Activated T-cell treated with anti-CD3 and anti-CD28 coated beads, Interleukin-2, amount 50 U/mL, for 24 hours (primary cell): Measurements from ENCODE around the gene ASPRV1.

Source experiments
- DNase-seq: peaks from one replicate; pipeline ENCODE4 v3.0.0-alpha.2; 2020
- H3K27ac Mint-ChIP-seq: 2 replicates; pipeline ENCODE4 v1.8.0; 2020; ENCODE audit warnings: mild to moderate bottlenecking, mixed read lengths
- H3K27me3 Mint-ChIP-seq: 2 replicates; pipeline ENCODE4 v1.8.0; 2020; ENCODE audit warnings: mixed read lengths
- H3K36me3 Mint-ChIP-seq: 2 replicates; pipeline ENCODE4 v1.8.0; 2020; ENCODE audit warnings: low read depth, mixed read lengths
- H3K4me1 Mint-ChIP-seq: 2 replicates; pipeline ENCODE4 v1.8.0; 2020; ENCODE audit warnings: low read depth, mixed read lengths
- H3K4me3 Mint-ChIP-seq: 2 replicates; pipeline ENCODE4 v1.8.0; 2020; ENCODE audit warnings: mild to moderate bottlenecking, moderate library complexity, mixed read lengths
- H3K9me3 Mint-ChIP-seq: 2 replicates; pipeline ENCODE4 v1.8.0; 2020; ENCODE audit warnings: mixed read lengths

The ASPRV1 gene

DNA sequence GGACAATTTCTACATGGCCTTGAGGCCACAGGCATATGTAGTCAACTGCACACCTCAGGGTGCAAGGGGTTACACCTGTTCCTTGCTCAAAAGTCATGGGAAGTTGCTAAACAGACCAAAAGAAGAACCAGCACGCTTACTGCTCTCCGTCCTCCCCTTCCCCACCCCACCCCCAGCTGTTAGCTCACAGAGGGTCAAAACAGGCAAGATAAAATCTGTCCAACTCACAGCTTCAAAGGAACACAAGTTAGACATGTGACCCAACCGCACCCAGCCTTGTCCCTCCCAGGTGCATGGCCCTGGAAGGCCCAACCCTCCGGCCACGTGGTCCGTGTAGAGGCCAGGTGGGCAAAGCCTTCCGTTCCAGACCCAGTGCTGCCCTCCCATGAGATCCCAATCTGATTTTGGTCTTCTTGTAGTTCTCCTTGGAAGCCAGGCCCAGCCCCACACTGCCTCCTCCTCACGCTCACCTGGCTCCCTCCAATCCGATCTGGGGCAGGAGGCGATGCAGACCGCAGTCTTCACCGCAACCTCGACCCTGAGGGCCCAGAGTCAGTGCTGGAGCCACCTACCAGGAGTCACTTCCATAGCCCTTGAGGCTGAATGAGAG lies 14.5 kb upstream of the ASPRV1 start:
- no peak overlapping the region for H3K27ac Mint-ChIP-seq
- H3K9me3 Mint-ChIP-seq, result no peaks in the 10 kb centered on the region
- no peaks in the 10 kb centered on the region for H3K36me3 Mint-ChIP-seq
- peaks cover 7% of the 10 kb centered on the region for H3K4me1 Mint-ChIP-seq
- no peaks in the 10 kb centered on the region for H3K27me3 Mint-ChIP-seq
- no peak for DNase-seq
- H3K4me3 Mint-ChIP-seq, result no peak overlapping the region

DNA sequence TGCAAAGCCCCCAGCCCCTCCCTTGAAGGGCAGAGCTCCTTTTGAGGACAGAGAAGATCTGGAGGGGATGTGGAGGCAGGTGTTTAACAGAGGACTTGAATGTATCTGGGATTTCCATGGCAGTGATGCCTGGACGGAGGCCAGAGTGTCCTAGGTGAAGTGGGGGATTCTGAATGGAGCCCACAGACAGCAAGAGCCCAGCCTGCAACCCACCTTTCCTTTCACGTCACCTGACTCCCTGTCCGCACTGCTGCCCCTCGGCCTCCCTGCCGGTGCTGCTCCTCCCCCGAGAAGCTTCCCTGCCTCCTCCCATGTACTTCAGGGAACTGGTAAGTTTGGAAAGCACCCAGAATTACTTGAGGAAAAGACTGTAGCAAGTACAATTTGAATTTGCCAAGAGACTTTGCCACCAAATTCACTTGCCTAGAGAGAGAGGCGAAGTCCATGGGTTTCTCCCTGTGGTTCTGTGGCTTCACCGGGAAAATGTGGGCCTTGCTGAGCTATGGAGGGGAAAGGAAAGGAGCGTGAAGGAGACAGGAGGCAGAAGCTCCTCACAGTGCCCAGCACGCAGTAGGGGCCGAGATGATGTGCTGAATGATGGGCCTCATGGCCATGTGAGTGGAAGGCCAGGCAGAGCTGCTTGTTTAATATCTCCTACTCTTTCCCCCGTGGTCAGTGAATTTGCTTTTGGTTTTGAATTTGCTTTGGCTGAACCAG lies 13.9 kb upstream of the ASPRV1 start:
- Mint-ChIP-seq H3K9me3 (no peaks in the 10 kb centered on the region), H3K27me3 (no peaks in the 10 kb centered on the region), H3K4me3 (no peak overlapping the region), H3K27ac (no peak overlapping the region), H3K36me3 (no peaks in the 10 kb centered on the region), H3K4me1 (peaks cover 7% of the 10 kb centered on the region)
- DNase-seq, result no peak

DNA sequence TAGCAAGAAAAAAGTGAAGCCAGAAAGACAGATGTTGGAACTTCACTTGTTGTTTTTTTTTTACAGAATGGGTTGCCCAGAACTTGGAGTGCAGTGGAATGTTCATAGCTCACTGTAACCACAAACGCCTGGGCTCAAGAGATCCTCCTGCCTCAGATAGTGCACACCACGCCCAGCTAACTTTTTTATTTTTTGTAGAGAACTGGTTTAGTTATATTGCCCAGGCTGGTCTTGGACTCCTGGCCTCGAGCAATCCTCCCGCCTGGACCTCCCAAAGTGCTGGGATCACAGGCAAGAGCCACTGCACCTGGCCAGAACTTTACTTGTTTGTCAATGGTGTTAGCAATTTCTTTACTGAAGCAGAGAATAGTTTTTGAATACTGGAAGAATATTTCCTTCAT lies 11.9 kb upstream of the ASPRV1 start:
- no peak for DNase-seq
- Mint-ChIP-seq H3K27ac (no peak overlapping the region), H3K36me3 (no peaks in the 10 kb centered on the region), H3K9me3 (no peaks in the 10 kb centered on the region), H3K4me3 (no peak overlapping the region), H3K27me3 (no peaks in the 10 kb centered on the region), H3K4me1 (peaks cover 7% of the 10 kb centered on the region)

DNA sequence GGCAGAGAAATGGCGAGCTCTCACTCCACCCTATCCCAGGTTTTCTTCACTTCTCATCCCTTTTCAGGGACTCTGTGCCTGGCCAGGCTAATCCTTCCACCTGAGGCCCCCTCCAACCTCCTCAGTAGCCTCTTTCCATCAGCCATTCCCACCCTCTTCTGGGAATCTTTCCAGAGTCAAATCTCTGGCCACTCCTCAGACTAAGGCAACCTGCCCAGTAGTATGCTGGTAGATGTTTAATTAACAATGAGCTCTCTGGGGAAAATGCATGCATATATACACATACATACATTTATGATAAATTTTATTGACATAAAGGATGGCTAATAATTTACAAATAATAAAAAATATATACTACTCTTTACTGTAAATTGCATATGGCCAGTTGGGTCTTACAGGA lies 11.4 kb upstream of the ASPRV1 start:
- no peak for DNase-seq
- no peak overlapping the region for H3K27ac Mint-ChIP-seq
- H3K4me3 Mint-ChIP-seq, result no peak overlapping the region
- H3K36me3 Mint-ChIP-seq, result no peaks in the 10 kb centered on the region
- H3K4me1 Mint-ChIP-seq, result peaks cover 7% of the 10 kb centered on the region
- H3K9me3 Mint-ChIP-seq, result no peaks in the 10 kb centered on the region
- no peaks in the 10 kb centered on the region for H3K27me3 Mint-ChIP-seq

DNA sequence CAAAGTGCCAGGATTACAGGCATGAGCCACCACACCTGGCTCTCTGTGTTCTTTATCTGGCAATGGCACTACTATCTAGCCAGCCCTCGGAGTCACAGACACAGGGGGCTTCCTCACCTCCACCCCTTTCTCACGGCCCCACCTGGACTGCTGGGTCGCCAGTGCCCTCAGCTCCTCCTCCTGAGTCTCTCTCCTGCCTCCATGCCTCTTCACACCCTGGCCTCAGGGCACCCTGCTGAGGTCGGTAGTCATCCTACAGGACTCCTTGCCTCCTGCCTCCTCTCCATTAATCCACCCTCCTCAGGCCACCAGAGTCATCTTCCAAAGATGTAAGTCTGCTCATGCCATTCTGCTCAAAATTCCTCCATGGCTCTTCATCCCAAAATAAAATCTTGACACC lies 8.6 kb upstream of the ASPRV1 start:
- H3K9me3 Mint-ChIP-seq, result no peaks in the 10 kb centered on the region
- no peak overlapping the region for H3K4me3 Mint-ChIP-seq
- no peak for DNase-seq
- no peaks in the 10 kb centered on the region for H3K27me3 Mint-ChIP-seq
- H3K4me1 Mint-ChIP-seq, result no peaks in the 10 kb centered on the region
- H3K27ac Mint-ChIP-seq, result no peak overlapping the region
- no peaks in the 10 kb centered on the region for H3K36me3 Mint-ChIP-seq

DNA sequence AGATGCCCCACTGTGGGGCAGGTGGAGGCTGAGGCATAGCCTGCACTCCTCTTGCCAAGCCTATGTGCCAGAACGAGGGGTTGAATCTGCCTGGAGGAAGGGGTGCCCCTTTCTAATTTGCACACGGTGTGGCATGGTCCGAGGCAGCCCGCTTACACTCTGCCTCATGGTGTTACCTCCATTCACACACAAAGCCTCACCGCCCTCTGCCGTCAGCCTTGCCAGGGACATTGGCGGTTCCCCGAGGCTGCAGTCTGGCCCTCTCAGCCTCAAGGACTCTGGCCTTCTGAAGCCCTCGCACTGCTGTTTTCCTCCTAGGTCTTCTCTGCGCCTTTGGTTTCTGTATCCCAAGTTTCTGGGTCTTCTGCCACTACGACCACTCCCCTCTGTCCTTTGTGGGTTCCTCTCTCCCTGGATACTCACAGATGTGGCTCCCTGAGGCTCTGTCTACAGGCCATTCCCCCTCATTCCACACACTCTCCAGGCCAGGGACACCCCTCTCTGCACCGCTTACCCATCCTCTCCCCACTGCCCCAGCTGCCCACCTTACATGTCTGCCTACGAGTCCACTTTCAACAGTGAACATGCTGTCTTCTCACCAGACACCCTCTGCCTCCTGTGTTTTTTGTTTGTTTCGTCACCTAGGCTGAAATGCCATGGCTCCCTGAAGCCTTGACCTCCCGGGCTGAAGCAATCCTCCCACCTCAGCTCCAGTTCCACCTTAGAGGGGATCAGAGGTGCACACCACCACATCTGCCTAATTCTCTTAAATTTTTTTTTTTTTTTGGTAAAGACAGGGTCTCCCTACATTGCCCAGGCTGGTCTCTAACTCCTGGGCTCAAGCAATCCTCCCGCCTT lies 7.9 kb upstream of the ASPRV1 start:
- no peak overlapping the region for H3K4me3 Mint-ChIP-seq
- no peaks in the 10 kb centered on the region for H3K36me3 Mint-ChIP-seq
- DNase-seq, result no peak
- H3K27me3 Mint-ChIP-seq, result no peaks in the 10 kb centered on the region
- H3K4me1 Mint-ChIP-seq, result peaks cover 2% of the 10 kb centered on the region
- H3K27ac Mint-ChIP-seq, result no peak overlapping the region
- H3K9me3 Mint-ChIP-seq, result no peaks in the 10 kb centered on the region

DNA sequence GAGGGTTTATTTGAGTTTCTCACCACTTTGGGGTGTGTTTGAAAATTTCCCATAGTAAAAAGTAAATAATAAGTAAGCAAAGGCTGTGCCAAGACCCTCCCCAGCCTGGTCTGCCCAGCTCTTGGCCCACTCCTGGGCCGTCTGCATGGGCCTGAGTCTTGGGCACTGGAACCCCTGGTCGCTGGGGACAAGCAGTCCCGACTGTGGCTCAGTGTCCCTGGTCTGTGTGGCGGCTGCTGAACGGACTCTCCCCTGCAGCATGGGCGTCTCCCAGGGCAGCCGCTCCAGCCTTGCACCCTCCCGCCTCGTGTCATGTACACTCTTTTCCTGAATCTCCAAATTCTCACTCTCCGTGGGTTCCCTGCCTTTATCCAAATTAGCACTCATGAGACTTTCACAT lies 7.2 kb upstream of the ASPRV1 start:
- no peak for DNase-seq
- Mint-ChIP-seq H3K4me3 (no peak overlapping the region), H3K27me3 (no peaks in the 10 kb centered on the region), H3K36me3 (no peaks in the 10 kb centered on the region), H3K9me3 (no peaks in the 10 kb centered on the region), H3K27ac (no peak overlapping the region), H3K4me1 (peaks cover 2% of the 10 kb centered on the region)

DNA sequence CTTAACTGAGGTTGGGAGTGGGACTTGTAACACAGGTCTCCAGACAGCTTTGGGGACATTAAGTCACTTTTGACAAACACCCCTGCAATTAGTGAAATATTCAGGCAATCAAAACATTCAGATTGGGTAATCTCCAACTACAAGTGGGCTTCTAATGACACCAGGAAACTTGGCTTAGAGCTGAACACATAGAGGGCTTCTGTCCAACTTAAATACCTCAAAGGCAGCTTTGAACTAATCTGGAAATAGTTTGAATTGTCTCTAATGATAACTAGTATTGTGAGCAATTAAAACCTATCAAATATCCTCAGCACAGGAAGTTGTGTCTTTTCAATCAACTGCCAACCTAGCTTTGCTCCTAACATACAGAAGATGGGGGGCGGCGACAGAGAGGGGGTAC lies 5.1 kb upstream of the ASPRV1 start:
- Mint-ChIP-seq H3K4me3 (no peak overlapping the region), H3K36me3 (no peaks in the 10 kb centered on the region), H3K4me1 (peaks cover 2% of the 10 kb centered on the region), H3K27ac (no peak overlapping the region), H3K9me3 (no peaks in the 10 kb centered on the region), H3K27me3 (no peaks in the 10 kb centered on the region)
- DNase-seq, result no peak

DNA sequence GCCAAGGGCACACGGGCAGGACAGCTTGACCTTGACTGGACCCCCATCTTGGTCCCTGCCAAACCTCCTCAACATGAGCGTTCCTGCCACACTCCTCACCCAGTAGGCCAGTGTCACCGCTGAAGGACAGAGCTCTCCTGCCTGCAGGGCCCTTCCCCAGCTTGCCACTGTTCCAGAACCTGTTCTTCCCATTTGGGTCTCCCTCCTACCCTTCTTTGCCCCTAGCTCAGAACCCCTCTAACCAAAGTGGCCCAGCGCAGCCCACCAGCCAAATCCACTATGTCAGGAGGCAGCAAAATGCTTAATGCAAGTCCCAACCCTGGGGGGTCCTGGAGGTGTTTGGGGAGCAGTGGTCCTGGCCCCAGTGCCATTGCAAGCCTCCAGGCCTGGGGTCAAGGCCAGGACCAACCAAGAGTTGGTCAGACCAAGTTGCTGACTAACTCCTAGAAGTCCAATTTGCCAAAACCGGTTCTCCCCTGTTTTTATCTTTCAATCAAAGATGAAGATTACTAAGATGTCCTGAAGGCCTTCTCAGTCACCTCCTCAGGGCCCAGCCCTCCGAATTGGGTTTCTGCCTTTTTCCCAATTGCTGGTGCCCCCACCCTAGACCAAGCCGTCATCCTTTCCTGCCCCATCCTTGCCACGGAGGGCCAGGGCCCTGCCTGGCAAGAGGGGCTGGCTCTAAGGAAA lies 4.5 kb upstream of the ASPRV1 start:
- Mint-ChIP-seq H3K27me3 (no peaks in the 10 kb centered on the region), H3K4me1 (peaks cover 2% of the 10 kb centered on the region), H3K4me3 (no peak overlapping the region), H3K36me3 (no peaks in the 10 kb centered on the region), H3K27ac (no peak overlapping the region), H3K9me3 (no peaks in the 10 kb centered on the region)
- DNase-seq, result no peak

DNA sequence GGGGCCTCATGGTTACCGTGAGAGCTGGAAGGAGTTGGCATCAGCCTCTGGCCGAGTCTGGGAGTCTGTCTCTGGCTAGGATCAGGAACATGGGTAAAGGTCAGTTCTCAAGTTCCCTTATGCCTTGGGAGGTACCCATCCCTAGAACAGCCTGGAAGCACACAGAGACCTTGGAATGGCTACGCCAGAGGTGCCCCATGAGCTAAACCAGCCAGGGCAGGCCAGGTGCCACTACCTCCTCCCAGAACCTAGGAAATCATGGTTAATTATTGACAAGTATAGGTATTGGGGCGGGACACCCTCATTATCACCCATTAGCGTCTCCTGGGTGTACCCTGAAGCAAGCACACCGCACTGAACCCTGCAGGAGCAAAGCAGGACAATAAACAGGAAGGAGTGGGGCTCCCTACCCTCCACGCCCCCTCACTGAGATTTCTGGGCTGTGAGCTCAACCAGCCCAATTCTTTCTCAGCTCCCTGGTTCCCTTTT lies 3.0 kb upstream of the ASPRV1 start:
- no peaks in the 10 kb centered on the region for H3K36me3 Mint-ChIP-seq
- no peaks in the 10 kb centered on the region for H3K27me3 Mint-ChIP-seq
- DNase-seq, result no peak
- no peak overlapping the region for H3K27ac Mint-ChIP-seq
- H3K4me1 Mint-ChIP-seq, result peaks cover 2% of the 10 kb centered on the region
- no peak overlapping the region for H3K4me3 Mint-ChIP-seq
- no peaks in the 10 kb centered on the region for H3K9me3 Mint-ChIP-seq

DNA sequence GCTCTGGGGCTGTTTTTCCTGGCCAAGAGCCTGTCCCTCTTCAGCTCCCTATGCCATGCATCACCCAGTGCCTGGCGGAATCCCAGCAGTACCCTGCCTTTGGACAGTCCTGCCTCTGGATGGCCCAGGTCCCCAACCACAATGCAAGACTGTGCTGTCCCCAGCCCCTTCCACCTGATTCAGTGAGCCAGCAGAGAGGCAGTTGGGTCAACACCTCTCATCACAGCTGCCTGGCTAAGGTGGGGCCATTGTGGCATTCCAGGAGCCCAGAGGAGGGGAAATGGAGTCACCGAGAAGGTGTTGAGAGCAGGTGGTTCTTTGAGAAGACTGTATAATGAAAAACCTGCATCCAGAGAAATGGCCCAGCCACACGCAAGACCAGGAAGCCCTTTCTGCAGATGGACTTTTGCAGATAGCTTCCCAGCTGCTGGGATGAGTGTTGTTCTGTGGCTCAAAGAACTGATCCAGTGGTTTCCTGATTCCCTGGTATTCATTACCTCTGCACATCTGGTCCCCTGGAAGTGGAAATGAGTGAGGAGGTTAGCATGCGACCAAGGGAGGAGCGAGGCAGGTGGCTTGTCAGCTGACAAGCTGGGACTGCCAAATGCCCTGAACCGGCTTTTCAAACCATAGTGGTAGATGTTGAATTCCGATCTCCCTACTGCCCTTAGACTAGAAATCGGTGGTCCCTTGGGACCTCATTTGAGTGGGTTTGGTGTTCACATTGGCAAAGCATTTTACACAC lies 1.7 kb upstream of the ASPRV1 start:
- Mint-ChIP-seq H3K27ac (no peak overlapping the region), H3K27me3 (no peaks in the 10 kb centered on the region)

DNA sequence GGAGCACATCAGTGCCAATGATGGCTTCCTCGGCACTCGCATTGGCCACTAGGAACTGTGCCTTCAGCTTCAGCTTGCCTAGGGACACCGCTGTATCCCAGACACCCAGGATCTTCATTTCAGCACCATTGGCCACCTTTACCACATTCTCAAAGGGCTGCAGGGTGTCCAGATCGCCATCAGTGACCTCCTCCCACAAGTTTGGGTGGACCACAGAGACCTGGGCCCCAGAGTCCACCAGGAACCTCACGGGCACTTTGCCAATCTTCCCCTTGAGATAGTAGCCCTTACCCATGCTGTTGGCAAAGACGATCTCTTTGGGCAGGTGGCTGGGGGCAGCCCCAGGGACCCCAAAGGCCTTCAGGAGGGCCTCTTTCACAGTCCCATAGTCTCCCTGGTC lies 610 bp downstream of the ASPRV1 start:
- Mint-ChIP-seq H3K36me3 (no peaks in the 10 kb centered on the region), H3K4me1 (peaks cover 4% of the 10 kb centered on the region), H3K9me3 (no peaks in the 10 kb centered on the region), H3K4me3 (no peak overlapping the region), H3K27ac (no peak overlapping the region), H3K27me3 (no peaks in the 10 kb centered on the region)
- DNase-seq, result peak; percentile 15

More for the DNA sequence above, 1.7 kb upstream of the ASPRV1 start:
- Mint-ChIP-seq H3K9me3 (no peaks in the 10 kb centered on the region), H3K4me1 (peaks cover 2% of the 10 kb centered on the region), H3K4me3 (no peak overlapping the region), H3K36me3 (no peaks in the 10 kb centered on the region)
- DNase-seq, result no peak

DNA sequence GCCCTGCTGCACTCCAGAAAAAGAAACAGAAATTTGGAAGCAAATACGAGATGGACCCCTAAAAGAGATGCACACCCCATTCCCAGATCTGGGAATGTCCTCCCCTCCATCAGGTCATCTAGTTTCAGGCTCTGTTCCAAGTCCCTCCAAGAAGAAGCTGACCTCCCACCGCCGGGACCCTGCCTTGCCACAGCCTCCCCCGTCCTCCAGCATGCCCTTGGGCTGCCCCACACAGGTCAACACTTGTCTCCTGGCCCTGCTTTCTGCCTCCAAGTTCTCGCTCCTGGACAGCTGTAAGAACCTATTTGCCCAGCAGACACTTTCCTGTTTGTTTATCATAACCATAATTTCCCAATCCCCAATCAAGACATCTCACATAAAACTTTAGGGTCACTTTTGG lies 2.0 kb downstream of the ASPRV1 start:
- Mint-ChIP-seq H3K27me3 (no peaks in the 10 kb centered on the region), H3K36me3 (no peaks in the 10 kb centered on the region), H3K4me3 (no peak overlapping the region), H3K27ac (no peak overlapping the region), H3K9me3 (no peaks in the 10 kb centered on the region), H3K4me1 (peaks cover 2% of the 10 kb centered on the region)
- peak; percentile 13 for DNase-seq

DNA sequence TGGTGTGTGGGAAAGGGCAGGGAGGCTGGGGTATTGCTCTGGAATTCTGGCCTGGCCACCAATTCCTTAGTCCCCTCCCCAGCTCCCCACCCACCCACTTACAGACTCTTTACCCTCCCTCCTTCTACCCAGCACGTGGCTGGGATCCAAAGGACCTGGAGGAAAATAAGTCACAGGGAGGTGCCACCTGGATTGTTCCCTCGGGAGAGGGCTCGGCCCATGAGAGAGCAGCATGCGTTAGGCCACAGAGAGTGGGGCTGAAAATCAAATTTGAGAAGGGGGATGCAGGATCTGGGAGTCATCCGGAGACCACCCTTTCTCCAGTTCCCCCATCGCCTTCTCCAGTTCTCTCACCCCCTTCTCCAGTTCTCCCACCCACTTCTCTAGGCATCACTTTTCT lies 3.0 kb downstream of the ASPRV1 start:
- Mint-ChIP-seq H3K36me3 (no peaks in the 10 kb centered on the region), H3K9me3 (no peaks in the 10 kb centered on the region), H3K4me3 (no peak overlapping the region), H3K4me1 (peaks cover 2% of the 10 kb centered on the region), H3K27me3 (no peaks in the 10 kb centered on the region), H3K27ac (no peak overlapping the region)
- DNase-seq, result peak; percentile 6
